GM12892 (cell line): ENCODE measurements around the gene TTLL4.
A peak's percentile ranks its signal among the peaks of the same experiment; 100 is the strongest.

Experiments used
- DNase-seq: peaks from one replicate; pipeline ENCODE4 v3.0.0; 2011; ENCODE audit not compliant: insufficient read length
- FAIRE-seq: peaks from 2 replicates; lab custom pipeline; 2011; peaks lifted over from hg19 to GRCh38; lab: Jason Lieb, UNC
- POLR2A ChIP-seq: IDR thresholded peaks from 2 replicates; pipeline ENCODE4 v1.6.1; 2011; ENCODE audit warnings: low read depth, low read length, control low read depth
- POLR2AphosphoS5 ChIP-seq: IDR thresholded peaks from 2 replicates; pipeline ENCODE4 v1.6.1; 2011; ENCODE audit warnings: low read depth, low read length, control low read depth
- TAF1 ChIP-seq: IDR thresholded peaks from 2 replicates; pipeline ENCODE4 v1.6.1; 2011; ENCODE audit warnings: low read depth, mild to moderate bottlenecking, control low read depth, low read length, borderline replicate concordance

Gene TTLL4

GRCh38 chr2:218694405-218695145 lies 16.1 kb upstream of the TTLL4 start:
- DNase-seq (no peak), FAIRE-seq (no peak)
- TF ChIP-seq POLR2AphosphoS5 (no peak), POLR2A (no peak), TAF1 (no peak)

GRCh38 chr2:218698885-218699284 lies 11.8 kb upstream of the TTLL4 start:
- TF ChIP-seq POLR2A (no peak), POLR2AphosphoS5 (no peak), TAF1 (no peak)
- DNase-seq, result no peak
- no peak for FAIRE-seq

DNA sequence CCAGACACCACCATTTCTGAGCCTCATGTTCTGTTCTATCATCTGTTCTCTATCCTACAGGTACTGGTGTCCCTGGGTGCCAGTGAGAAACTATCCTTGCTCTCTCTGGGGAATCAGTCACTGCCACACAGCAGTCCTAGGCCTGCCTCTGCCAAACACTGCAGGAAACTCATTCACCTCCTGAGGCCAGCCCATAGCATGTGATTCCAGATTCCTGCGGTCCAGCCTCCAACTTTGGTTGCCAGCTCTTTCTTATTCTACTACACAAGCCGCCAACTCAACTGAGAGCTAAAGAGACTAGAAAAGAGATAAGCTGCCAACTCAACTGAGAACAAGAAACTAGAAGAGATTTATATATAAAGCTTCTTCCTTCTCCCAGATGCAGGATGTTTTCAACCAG lies 8.8 kb upstream of the TTLL4 start:
- FAIRE-seq (no peak), DNase-seq (no peak)
- no peak for TF ChIP-seq POLR2AphosphoS5
- no peak for TF ChIP-seq TAF1
- TF ChIP-seq POLR2A, result no peak

GRCh38 chr2:218703341-218703740 lies 7.3 kb upstream of the TTLL4 start:
- no peak for TF ChIP-seq POLR2AphosphoS5
- no peak for TF ChIP-seq POLR2A
- TF ChIP-seq TAF1, result no peak
- no peak for DNase-seq
- FAIRE-seq, result no peak

DNA sequence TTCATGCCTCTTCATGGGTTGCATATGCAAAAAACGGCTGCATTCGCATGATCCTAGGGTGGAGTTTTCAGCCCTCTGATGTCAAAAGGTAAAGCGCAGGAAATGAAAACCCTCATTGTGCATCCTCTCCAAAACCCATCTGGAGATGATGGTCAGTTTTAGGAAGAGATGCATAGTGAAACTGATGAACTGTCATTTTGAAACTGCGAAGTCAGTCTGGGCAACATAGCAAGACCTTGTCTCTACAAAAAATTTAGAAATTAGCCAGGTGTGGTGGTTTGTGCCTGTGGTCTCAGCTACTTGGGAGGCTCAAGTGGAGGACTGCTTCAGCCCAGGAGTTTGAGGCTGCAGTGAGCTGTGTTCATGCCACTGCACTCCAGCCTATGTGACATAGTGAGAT lies 2.5 kb upstream of the TTLL4 start:
- peak; percentile 25 for DNase-seq
- FAIRE-seq, result peak; percentile 94
- TF ChIP-seq POLR2AphosphoS5 (no peak), POLR2A (no peak), TAF1 (no peak)

DNA sequence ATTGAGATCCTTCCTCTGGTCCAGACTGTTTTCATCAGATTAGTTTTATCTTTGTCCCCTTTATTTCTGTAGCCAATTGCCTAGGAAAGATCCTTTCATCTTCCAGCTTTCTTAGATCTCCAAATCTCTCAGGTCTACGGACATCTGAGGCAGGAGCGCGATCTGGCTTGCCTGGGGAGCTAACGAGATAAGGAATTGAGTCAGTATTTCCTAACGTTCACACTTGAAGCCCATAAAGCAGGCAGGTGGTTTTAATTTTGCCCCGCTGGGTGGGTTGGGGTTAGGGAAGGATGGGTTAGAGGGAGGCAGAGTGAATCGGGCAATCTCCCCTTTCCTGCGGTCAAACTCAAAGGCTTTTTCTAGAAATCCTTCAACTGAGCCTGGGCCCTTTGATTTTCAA lies 727 bp upstream of the TTLL4 start:
- no peak for TF ChIP-seq POLR2A
- no peak for TF ChIP-seq TAF1
- TF ChIP-seq POLR2AphosphoS5, result no peak
- FAIRE-seq, result no peak
- DNase-seq, result no peak

- FAIRE-seq (no peak), DNase-seq (no peak)
- TF ChIP-seq TAF1, result no peak
- TF ChIP-seq POLR2A, result no peak
- TF ChIP-seq POLR2AphosphoS5, result no peak
Observed at GRCh38 chr2:218710334-218710686, 325 bp upstream of the TTLL4 start.

GRCh38 chr2:218711550-218711929 lies 905 bp downstream of the TTLL4 start:
- TF ChIP-seq POLR2A, result no peak
- DNase-seq, result no peak
- no peak for FAIRE-seq

DNA sequence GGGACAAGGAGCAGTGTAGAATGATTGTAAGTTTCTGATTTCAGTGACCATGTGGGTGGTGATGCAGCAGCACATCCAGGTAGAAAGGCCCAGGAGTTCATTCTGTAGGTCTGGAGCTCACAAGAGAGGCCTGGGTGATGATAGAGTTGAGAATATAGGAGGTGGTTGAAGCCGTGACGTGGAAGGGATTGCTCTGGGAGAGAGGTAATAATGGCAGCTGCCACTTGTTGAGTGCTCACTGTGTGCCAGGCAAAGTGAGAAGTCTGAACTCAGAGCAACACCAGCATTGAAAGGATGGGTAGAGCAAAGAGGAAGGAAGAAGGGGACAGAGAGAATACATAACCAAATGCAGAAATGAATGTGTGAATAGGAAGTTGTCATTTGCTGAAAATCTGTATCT lies 3.3 kb downstream of the TTLL4 start:
- no peak for FAIRE-seq
- TF ChIP-seq TAF1 (no peak), POLR2A (no peak), POLR2AphosphoS5 (no peak)

DNA sequence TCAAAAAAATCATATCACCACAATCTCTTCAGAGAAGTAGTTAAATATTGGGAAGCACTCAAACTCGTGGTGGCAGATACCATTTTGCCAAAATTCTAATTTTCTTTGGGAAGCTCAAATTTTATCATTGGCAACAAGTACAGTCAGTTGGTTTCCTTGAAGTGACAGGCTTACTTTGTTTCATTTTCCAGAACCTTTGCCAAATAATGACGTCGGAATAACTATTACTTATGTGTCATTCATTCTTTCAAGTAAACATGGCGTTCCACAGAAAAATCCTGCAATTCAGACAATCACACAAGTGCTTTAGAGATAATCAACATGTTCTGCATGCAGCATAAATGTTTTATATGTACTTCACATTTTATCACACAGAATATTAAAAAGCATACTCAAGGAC lies 5.4 kb downstream of the TTLL4 start:
- TF ChIP-seq POLR2A (no peak), POLR2AphosphoS5 (no peak), TAF1 (no peak)
- FAIRE-seq (no peak), DNase-seq (no peak)

More for the DNA sequence above, 3.3 kb downstream of the TTLL4 start:
- DNase-seq, result no peak

DNA sequence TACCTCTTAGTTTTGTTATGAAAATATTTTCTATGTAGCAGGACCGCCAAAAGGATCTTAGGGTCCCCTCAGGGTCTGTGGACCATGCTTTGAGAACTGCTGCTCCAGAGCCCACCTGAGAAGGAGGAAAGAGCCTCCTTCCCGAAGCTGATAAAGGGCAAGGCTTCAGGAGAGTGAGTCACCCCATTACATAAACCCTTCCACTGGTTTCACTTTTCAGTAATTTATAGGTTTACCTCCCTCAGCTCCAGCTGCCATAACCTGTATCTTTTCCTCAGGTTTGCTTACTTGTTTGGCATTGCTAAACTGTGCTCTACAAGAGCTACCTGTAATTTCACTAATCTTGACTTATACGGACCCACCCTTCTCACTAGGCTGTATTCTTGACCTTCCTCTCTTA lies 6.6 kb downstream of the TTLL4 start:
- TF ChIP-seq TAF1, result no peak
- no peak for TF ChIP-seq POLR2A
- no peak for TF ChIP-seq POLR2AphosphoS5
- FAIRE-seq (no peak), DNase-seq (no peak)

GRCh38 chr2:218718058-218718457 lies 7.4 kb downstream of the TTLL4 start:
- FAIRE-seq, result no peak

More at GRCh38 chr2:218718058-218718457, 7.4 kb downstream of the TTLL4 start:
- no peak for DNase-seq
- TF ChIP-seq POLR2AphosphoS5, result no peak
- no peak for TF ChIP-seq POLR2A
- no peak for TF ChIP-seq TAF1
